ENCODE measurements around the gene RBM33. TPM values are rescaled to one million over a fixed set of nuclear protein-coding genes. Genes with fewer than 3 reads are reported as not detected.

Gene RBM33
- total RNA-seq, 1 donor from 2014 or later = 67.2 TPM

DNA sequence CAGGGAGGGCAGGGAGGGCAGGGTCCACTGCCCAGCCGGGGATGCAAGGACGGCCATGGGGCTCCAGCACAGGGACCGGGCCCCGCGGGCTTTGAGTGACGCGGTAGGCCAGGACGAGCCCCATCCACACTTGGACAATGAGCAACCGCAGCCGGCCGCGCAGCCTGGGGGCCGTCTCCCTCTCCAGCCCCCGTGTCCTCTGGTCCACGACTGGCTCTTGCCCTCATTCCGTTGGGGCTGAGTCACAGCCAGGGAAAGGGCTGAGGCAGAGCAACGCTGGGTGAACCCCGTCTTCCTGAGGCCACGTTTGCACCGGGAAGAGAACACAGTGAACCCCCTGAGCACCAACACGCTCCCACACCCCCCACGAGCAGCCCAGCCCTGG lies 144.1 kb downstream of the RBM33 start:
- Mint-ChIP-seq H3K36me3 (peaks cover 11% of the 10 kb centered on the region), H3K27me3 (peaks cover 21% of the 10 kb centered on the region), H3K4me3 (no peak overlapping the region), H3K4me1 (ENCODE audit: unreplicated experiment) (peaks cover 5% of the 10 kb centered on the region), H3K27ac (no peak overlapping the region), H3K9me3 (no peaks in the 10 kb centered on the region)
- TF ChIP-seq, protein P1, sequence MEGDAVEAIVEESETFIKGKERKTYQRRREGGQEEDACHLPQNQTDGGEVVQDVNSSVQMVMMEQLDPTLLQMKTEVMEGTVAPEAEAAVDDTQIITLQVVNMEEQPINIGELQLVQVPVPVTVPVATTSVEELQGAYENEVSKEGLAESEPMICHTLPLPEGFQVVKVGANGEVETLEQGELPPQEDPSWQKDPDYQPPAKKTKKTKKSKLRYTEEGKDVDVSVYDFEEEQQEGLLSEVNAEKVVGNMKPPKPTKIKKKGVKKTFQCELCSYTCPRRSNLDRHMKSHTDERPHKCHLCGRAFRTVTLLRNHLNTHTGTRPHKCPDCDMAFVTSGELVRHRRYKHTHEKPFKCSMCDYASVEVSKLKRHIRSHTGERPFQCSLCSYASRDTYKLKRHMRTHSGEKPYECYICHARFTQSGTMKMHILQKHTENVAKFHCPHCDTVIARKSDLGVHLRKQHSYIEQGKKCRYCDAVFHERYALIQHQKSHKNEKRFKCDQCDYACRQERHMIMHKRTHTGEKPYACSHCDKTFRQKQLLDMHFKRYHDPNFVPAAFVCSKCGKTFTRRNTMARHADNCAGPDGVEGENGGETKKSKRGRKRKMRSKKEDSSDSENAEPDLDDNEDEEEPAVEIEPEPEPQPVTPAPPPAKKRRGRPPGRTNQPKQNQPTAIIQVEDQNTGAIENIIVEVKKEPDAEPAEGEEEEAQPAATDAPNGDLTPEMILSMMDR (conservative IDR thresholded peaks at IDR 0.05) = no peak
- no peak for DNase-seq (ENCODE audit: extremely low spot score, unreplicated experiment)

DNA sequence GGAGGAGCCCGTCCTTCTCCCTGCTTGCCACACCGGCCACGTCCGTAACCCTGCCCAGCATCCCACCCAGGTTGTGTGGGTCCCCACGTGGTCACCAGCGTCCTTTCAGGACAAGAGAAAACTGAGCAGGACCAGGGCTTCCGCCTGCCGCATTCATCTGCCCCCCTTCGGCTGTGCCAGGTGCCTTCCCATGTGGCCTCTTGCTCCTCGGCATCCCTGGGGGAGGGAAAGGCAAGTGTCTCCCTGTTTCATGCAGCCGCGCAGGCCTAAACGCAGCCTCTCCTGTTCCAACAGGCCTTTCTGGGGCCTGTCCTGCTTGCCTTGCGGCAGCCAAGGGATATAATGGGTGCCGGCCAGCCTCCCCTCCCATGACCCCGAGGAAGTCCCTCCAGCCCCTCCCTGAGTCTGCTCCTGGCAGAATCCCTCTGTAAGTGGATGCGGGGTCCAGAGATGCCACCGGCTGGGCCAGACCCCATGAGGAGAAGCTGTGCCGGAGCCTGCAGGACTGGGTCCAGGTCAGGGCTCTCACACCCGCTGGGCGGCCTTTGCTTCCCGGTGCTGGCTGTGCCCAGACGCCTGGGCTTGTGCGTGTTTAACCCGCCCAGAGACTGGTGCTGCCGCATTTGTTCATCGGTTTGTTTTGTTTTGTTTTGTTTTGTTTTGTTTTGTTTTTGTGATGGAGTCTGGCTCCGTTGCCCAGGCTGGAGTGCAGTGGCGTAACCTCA lies 144.7 kb downstream of the RBM33 start:
- H3K4me1 Mint-ChIP-seq (ENCODE audit: unreplicated experiment) = peaks cover 5% of the 10 kb centered on the region
- TF ChIP-seq, protein P1 (conservative IDR thresholded peaks at IDR 0.05) = no peak
- H3K36me3 Mint-ChIP-seq = peaks cover 8% of the 10 kb centered on the region
- H3K9me3 Mint-ChIP-seq = no peaks in the 10 kb centered on the region
- H3K27ac Mint-ChIP-seq = no peak overlapping the region
- DNase-seq (ENCODE audit: extremely low spot score, unreplicated experiment) = no peak
- H3K4me3 Mint-ChIP-seq = peak overlapping the region; percentile 58
- H3K27me3 Mint-ChIP-seq = peaks cover 23% of the 10 kb centered on the region

- Mint-ChIP-seq H3K9me3 (no peaks in the 10 kb centered on the region), H3K27ac (no peak overlapping the region), H3K4me3 (no peak overlapping the region), H3K36me3 (peaks cover 5% of the 10 kb centered on the region), H3K4me1 (ENCODE audit: unreplicated experiment) (peaks cover 5% of the 10 kb centered on the region), H3K27me3 (peaks cover 20% of the 10 kb centered on the region)
- no peak for DNase-seq (ENCODE audit: extremely low spot score, unreplicated experiment)
- TF ChIP-seq, protein P1 (conservative IDR thresholded peaks at IDR 0.05) = no peak
These were observed 146.2 kb downstream of the RBM33 start for GRCh38 chr7:155790666-155791065.

GRCh38 chr7:155791214-155791737 lies 146.8 kb downstream of the RBM33 start:
- H3K4me3 Mint-ChIP-seq = peak overlapping the region; percentile 53
- peaks cover 5% of the 10 kb centered on the region for H3K4me1 Mint-ChIP-seq (ENCODE audit: unreplicated experiment)
- TF ChIP-seq, protein P1 (conservative IDR thresholded peaks at IDR 0.05) = no peak
- no peaks in the 10 kb centered on the region for H3K36me3 Mint-ChIP-seq
- peak overlapping the region; percentile 16 for H3K27ac Mint-ChIP-seq
- no peak for DNase-seq (ENCODE audit: extremely low spot score, unreplicated experiment)
- no peaks in the 10 kb centered on the region for H3K9me3 Mint-ChIP-seq
- H3K27me3 Mint-ChIP-seq = peaks cover 16% of the 10 kb centered on the region

- Mint-ChIP-seq H3K4me3 (no peak overlapping the region), H3K9me3 (no peaks in the 10 kb centered on the region), H3K27me3 (peaks cover 13% of the 10 kb centered on the region), H3K4me1 (ENCODE audit: unreplicated experiment) (peaks cover 5% of the 10 kb centered on the region), H3K36me3 (no peaks in the 10 kb centered on the region), H3K27ac (peak overlapping the region; percentile 16)
- TF ChIP-seq, protein P1 (conservative IDR thresholded peaks at IDR 0.05) = no peak
- no peak for DNase-seq (ENCODE audit: extremely low spot score, unreplicated experiment)
These were observed 147.4 kb downstream of the RBM33 start for GRCh38 chr7:155791836-155792235.

All from type B pancreatic cell (in vitro differentiated cells).